ENCODE measurements around the gene SYTL2.

DNA sequence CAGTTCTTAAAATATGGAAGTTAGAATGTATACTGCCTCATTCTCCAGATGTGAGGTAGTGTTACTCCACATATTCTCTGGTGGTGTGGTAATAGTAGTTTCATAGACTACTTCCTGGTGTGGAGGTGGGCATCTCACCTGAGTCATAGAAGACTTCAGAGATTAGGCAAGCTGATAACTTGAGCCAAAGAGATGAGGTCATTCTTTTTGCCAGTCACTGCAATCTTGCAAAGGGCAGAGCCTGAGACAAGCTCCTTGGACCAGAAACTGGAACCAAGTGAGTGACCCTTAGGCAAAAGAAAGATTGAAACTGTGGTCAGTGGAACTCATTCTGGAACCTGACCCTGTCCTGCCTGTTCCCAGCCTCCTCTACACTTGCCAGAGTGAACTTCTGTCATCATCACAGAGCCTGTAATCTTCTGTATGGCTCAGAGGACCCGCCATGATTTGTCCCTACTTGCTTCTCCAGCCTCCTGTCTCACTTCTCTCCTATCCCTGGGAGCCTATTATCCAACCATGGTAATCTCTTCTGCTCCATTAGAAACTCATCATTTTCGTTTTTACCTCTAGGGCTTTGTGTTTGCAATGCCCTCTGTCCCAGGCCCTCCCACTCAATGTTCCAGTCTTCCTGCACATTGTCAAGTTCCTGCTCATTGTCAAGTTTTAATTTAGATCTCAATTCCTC lies 33.6 kb upstream of the SYTL2 start:
- TF ChIP-seq, protein P1, sequence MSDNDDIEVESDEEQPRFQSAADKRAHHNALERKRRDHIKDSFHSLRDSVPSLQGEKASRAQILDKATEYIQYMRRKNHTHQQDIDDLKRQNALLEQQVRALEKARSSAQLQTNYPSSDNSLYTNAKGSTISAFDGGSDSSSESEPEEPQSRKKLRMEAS (IDR thresholded peaks at IDR 0.05; ENCODE audit: low read depth) = no peak
- TF ChIP-seq, protein P2, sequence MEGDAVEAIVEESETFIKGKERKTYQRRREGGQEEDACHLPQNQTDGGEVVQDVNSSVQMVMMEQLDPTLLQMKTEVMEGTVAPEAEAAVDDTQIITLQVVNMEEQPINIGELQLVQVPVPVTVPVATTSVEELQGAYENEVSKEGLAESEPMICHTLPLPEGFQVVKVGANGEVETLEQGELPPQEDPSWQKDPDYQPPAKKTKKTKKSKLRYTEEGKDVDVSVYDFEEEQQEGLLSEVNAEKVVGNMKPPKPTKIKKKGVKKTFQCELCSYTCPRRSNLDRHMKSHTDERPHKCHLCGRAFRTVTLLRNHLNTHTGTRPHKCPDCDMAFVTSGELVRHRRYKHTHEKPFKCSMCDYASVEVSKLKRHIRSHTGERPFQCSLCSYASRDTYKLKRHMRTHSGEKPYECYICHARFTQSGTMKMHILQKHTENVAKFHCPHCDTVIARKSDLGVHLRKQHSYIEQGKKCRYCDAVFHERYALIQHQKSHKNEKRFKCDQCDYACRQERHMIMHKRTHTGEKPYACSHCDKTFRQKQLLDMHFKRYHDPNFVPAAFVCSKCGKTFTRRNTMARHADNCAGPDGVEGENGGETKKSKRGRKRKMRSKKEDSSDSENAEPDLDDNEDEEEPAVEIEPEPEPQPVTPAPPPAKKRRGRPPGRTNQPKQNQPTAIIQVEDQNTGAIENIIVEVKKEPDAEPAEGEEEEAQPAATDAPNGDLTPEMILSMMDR (IDR thresholded peaks at IDR 0.05) = no peak
- TF ChIP-seq FOXJ3 (CRISPR knock-in tag; IDR thresholded peaks at IDR 0.05) (no peak), POLR2AphosphoS5 (IDR thresholded peaks at IDR 0.05; ENCODE audit: low read depth, low read length) (no peak), EZH2phosphoT487 (IDR thresholded peaks at IDR 0.05; ENCODE audit: borderline replicate concordance, low read depth) (no peak), YY1 (IDR thresholded peaks at IDR 0.05; ENCODE audit: low read depth) (no peak)

Measured in SK-N-SH (cell line).